Sciatic nerve (tissue), 2 donors: ENCODE data around the gene DOCK8. TPM values are rescaled to one million over a fixed set of nuclear protein-coding genes. Genes with fewer than 3 reads are reported as not detected.
"Not testable (repeated sequence)": the region's sequence is repeated elsewhere in the genome, so short reads cannot be mapped to it uniquely, and the experiment has no call there.

Experiments
- ATAC-seq: fragments of 200-7000 bp; cut with Tn5 transposase; one replicate; pipeline ENCODE4 v1.9.1; 2020; ENCODE audit warnings: mild to moderate bottlenecking, moderate library complexity
- DNase-seq: peaks from one replicate; pipeline ENCODE4 v3.0.0-alpha.2; 2020; ENCODE audit warnings: low spot score
- intact Hi-C: fragments of 100-400 bp; cut with DNase I; formaldehyde crosslinking; loops from one replicate; pipeline ENCODE4 v1.14.2; 2022
- total RNA-seq: library from RNA; stranded (reverse); fragmentation: NEBNext Ultra II Directional; extraction: Animal tissue kit (Norgen Biotek cat#: 25700); gene quantifications from one replicate; pipeline ENCODE4 v1.2.1, GENCODE V29; 2021
- donor health status: DM: no; HTN: no; CAD: no.
- donor health status: DM: no; HTN: no; CAD: no.

DOCK8 gene
- total RNA-seq: 31.4 TPM

- DNase-seq: peak; percentile 77
- intact Hi-C loops: no loop called here
- ATAC-seq: peak; percentile 72
Measured at GRCh38 chr9:214648-215493, at the start of gene DOCK8. Gene DOCK8, plus strand, starts transcription at chr9:214865. Its CDS starts 112 bp downstream, at chr9:214977.

GRCh38 chr9:169757-170156 lies 44.9 kb upstream of the DOCK8 start:
- ATAC-seq, DNase-seq, intact Hi-C loops: not testable (repeated sequence)

GRCh38 chr9:178140-178825 lies 36.4 kb upstream of the DOCK8 start:
- intact Hi-C loops, ATAC-seq, DNase-seq: not testable (repeated sequence)

- ATAC-seq, DNase-seq, intact Hi-C loops: not testable (repeated sequence)
Measured at GRCh38 chr9:178970-179383, 35.7 kb upstream of the DOCK8 start, which contains the start of gene ZNG1A. Gene ZNG1A, minus strand, starts transcription at chr9:179056. Its CDS starts 87 bp downstream, at chr9:178969.

- intact Hi-C loops, ATAC-seq, DNase-seq: not testable (repeated sequence)
Measured at GRCh38 chr9:199601-200000, 15.1 kb upstream of the DOCK8 start.

GRCh38 chr9:206481-206880 lies 8.2 kb upstream of the DOCK8 start:
- ATAC-seq: no peak
- no peak for DNase-seq
- intact Hi-C loops: no loop called here

GRCh38 chr9:209143-209758 lies 5.4 kb upstream of the DOCK8 start:
- ATAC-seq (peak; percentile 27), DNase-seq (no peak)
- intact Hi-C loops: no loop called here

- ATAC-seq: no peak
Measured at GRCh38 chr9:211036-211435, 3.6 kb upstream of the DOCK8 start.

GRCh38 chr9:211557-211956 lies 3.1 kb upstream of the DOCK8 start:
- intact Hi-C loops: no loop called here
- ATAC-seq (peak; percentile 86), DNase-seq (no peak)

More at GRCh38 chr9:211036-211435, 3.6 kb upstream of the DOCK8 start:
- no peak for DNase-seq
- intact Hi-C loops: no loop called here

GRCh38 chr9:212297-212696 lies 2.4 kb upstream of the DOCK8 start:
- intact Hi-C loops: no loop called here
- DNase-seq (no peak), ATAC-seq (peak; percentile 31)

GRCh38 chr9:213901-214300 lies 764 bp upstream of the DOCK8 start:
- DNase-seq, intact Hi-C loops, ATAC-seq: not testable (repeated sequence)

- DNase-seq (no peak), ATAC-seq (no peak)
- intact Hi-C loops: no loop called here
Measured at GRCh38 chr9:214351-214647, 366 bp upstream of the DOCK8 start.

- DNase-seq (no peak), ATAC-seq (no peak)
- intact Hi-C loops: no loop called here
Measured at GRCh38 chr9:215631-216155, 1.0 kb downstream of the DOCK8 start.

GRCh38 chr9:216866-217265 lies 2.2 kb downstream of the DOCK8 start:
- no peak for ATAC-seq
- intact Hi-C loops: no loop called here

GRCh38 chr9:217950-218349 lies 3.3 kb downstream of the DOCK8 start:
- ATAC-seq (no peak), DNase-seq (no peak)
- intact Hi-C loops: no loop called here

More at GRCh38 chr9:216866-217265, 2.2 kb downstream of the DOCK8 start:
- no peak for DNase-seq

- DNase-seq, intact Hi-C loops, ATAC-seq: not testable (repeated sequence)
Measured at GRCh38 chr9:219036-219435, 4.4 kb downstream of the DOCK8 start.

GRCh38 chr9:219670-220365 lies 5.2 kb downstream of the DOCK8 start:
- ATAC-seq (peak; percentile 25), DNase-seq (no peak)
- intact Hi-C loops: no loop called here

- ATAC-seq (no peak), DNase-seq (no peak)
- intact Hi-C loops: no loop called here
Measured at GRCh38 chr9:221989-222776, 7.5 kb downstream of the DOCK8 start.
